ENCODE measurements around the gene SPDYA. TPM values are rescaled to one million over a fixed set of nuclear protein-coding genes. Genes with fewer than 3 reads are reported as not detected.

Gene SPDYA
- total and polyA plus RNA-seq, 2 of the 13 experiments (the other 11 are each of a cell fraction or from before 2014, with no cell fraction given), result 0.32 to 0.75 TPM

GRCh38 chr2:28894470-28895188, 84.0 kb downstream of the SPDYA start, which contains the start of gene WDR43 (continued):
- TF ChIP-seq ZNF318 (CRISPR knock-in tag; IDR thresholded peaks at IDR 0.05) (no peak), CREB3 (CRISPR knock-in tag; IDR thresholded peaks at IDR 0.05) (no peak; the same call in 1 of the 2 replicates), ZGPAT (CRISPR knock-in tag; IDR thresholded peaks at IDR 0.05) (peak; percentile 88), IRF2 (CRISPR knock-in tag; IDR thresholded peaks at IDR 0.05) (peak; percentile 94), RORA (CRISPR knock-in tag; IDR thresholded peaks at IDR 0.05) (no peak), KMT2A (CRISPR knock-in tag; IDR thresholded peaks at IDR 0.05) (peak; percentile 85), KDM2A (CRISPR knock-in tag; IDR thresholded peaks at IDR 0.05; ENCODE audit: borderline replicate concordance, low read depth) (peak; percentile 89; the same call in 1 of the 2 replicates), ZNF331 (CRISPR knock-in tag; IDR thresholded peaks at IDR 0.05) (peak; percentile 78; the same call in 1 of the 2 replicates), ZSCAN31 (CRISPR knock-in tag; IDR thresholded peaks at IDR 0.05; ENCODE audit: low read depth) (peak; percentile 96), THRA (CRISPR knock-in tag; IDR thresholded peaks at IDR 0.05; ENCODE audit: borderline replicate concordance) (peak; percentile 60; the same call in 1 of the 2 replicates), SCMH1 (CRISPR knock-in tag; IDR thresholded peaks at IDR 0.05; ENCODE audit: borderline replicate concordance) (no peak), ZBTB3 (CRISPR knock-in tag; IDR thresholded peaks at IDR 0.05; ENCODE audit: borderline replicate concordance, low read depth) (peak; percentile 90; the same call in 1 of the 2 replicates), ZNF296 (CRISPR knock-in tag; conservative IDR thresholded peaks at IDR 0.05) (0 out of 2 replicates have a peak, but pooled peaks have one; percentile 31), ZNF761 (CRISPR knock-in tag; conservative IDR thresholded peaks at IDR 0.05) (0 out of 2 replicates have a peak, but pooled peaks have one; percentile 51), REXO4 (CRISPR knock-in tag; IDR thresholded peaks at IDR 0.05; ENCODE audit: borderline replicate concordance) (no peak; the same call in 1 of the 2 replicates), MLX (CRISPR knock-in tag; IDR thresholded peaks at IDR 0.05) (peak; percentile 87)

Data from HepG2 (cell line).